ENCODE data around the gene NDUFB6.
"Not testable (repeated sequence)": the region's sequence is repeated elsewhere in the genome, so short reads cannot be mapped to it uniquely, and the experiment has no call there.

The NDUFB6 gene

DNA sequence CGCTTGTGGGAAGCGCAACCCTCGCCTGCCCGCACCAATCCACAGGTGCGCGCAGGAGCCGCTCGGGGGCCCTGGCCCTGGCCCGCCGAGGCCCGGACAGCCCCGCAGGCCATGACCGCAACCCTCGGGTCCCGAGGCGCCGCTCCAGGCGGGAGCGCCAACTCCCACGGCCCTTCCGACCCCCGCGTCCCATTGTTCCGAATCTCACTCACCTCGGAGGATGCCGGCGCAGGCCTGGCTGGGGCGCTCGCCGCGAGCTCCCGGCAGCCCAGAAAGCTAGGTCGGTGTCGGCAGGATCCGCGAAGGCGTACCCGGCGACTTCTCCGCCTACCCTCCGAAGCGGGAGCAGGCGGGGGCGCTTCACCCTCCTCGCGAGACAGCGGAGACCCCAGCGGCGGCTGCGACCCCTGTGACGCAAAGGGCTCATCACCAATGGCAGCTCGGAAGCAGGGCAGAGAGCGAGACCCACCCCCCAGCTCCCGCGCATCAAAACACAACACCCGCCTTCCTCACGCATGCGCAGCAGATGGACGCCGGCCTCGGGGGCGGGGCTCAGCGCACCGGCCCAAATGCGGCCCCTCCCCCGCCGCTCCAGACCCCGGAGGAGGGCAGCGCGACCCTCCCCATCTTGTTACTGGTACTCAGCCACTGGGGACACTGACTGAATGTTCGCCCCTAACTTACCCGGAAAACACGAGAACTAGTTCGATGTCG, 22.2 kb downstream of the NDUFB6 start:
- H3K27ac ChIP-seq (ENCODE audit: insufficient read depth, low read depth, low read length, poor library complexity, severe bottlenecking): peak overlapping the region; percentile 95
- no peaks in the 10 kb centered on the region for H3K4me1 ChIP-seq (ENCODE audit: control insufficient read depth, insufficient read depth, low read length)
- H3K9me3 ChIP-seq (ENCODE audit: control insufficient read depth, low read length): no peaks in the 10 kb centered on the region
- H3K4me3 ChIP-seq (ENCODE audit: insufficient read depth, low read depth, low read length): peak overlapping the region; percentile 80
- 0% methylated on average over 75 of the region's 75 CpGs for WGBS, 2 experiments
- H3K27me3 ChIP-seq (ENCODE audit: control insufficient read depth, insufficient read depth, low read length, poor library complexity, severe bottlenecking): no peaks in the 10 kb centered on the region
- H3K36me3 ChIP-seq (ENCODE audit: control insufficient read depth, insufficient read depth, low read length): no peaks in the 10 kb centered on the region

DNA sequence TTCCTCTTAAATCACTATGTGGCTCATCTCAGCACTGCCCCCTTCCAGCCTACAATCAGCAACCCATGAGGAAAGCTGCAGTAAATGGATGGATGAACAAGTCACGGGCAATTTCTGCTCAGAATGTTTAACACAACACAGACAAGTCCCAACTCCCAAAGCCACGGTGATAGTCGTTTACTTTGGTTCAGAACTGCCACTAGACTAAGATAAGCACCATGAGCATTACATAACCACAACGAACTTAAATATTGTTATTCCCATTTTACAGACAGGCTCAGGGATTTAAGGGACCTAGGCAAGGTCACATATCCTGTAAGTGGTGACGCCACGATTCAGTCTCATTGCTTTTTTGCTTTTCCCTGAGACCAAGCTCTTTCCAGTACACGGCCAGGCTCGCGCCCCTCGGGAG, 22.8 kb downstream of the NDUFB6 start:
- H3K4me1 ChIP-seq (ENCODE audit: control insufficient read depth, insufficient read depth, low read length): no peaks in the 10 kb centered on the region
- peak overlapping the region; percentile 89 for H3K27ac ChIP-seq (ENCODE audit: insufficient read depth, low read depth, low read length, poor library complexity, severe bottlenecking)
- 2 to 3% methylated on average over 10 of the region's 10 CpGs for WGBS, 2 experiments

DNA sequence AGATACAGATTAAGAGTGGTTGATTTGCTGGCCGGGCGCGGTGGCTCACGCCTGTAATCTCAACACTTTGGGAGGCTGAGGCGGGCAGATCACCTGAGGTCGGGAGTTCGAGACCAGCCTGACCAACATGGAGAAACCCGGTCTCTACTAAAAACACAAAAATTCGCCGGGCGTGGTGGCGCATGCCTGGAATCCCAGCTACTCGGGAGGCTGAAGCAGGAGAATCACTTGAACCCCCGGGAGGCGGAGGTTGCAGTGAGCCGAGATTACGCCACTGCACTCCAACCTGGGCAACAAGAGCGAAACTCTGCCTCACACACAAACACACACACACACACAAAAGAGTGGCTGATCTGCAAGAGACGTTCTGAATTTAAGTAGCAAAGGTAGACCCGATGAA, 24.7 kb downstream of the NDUFB6 start:
- not testable (repeated sequence) for H3K9me3 ChIP-seq (ENCODE audit: control insufficient read depth, low read length); H3K4me1 ChIP-seq (ENCODE audit: control insufficient read depth, insufficient read depth, low read length); H3K36me3 ChIP-seq (ENCODE audit: control insufficient read depth, insufficient read depth, low read length); H3K27ac ChIP-seq (ENCODE audit: insufficient read depth, low read depth, low read length, poor library complexity, severe bottlenecking); H3K27me3 ChIP-seq (ENCODE audit: control insufficient read depth, insufficient read depth, low read length, poor library complexity, severe bottlenecking); H3K4me3 ChIP-seq (ENCODE audit: insufficient read depth, low read depth, low read length)
- whole genome bisulfite sequencing, 2 experiments: 90 to 92% methylated on average over 20 of the region's 20 CpGs

More for the DNA sequence above, 22.8 kb downstream of the NDUFB6 start:
- Histone ChIP-seq H3K36me3 (ENCODE audit: control insufficient read depth, insufficient read depth, low read length) (no peaks in the 10 kb centered on the region), H3K4me3 (ENCODE audit: insufficient read depth, low read depth, low read length) (peak overlapping the region; percentile 80), H3K27me3 (ENCODE audit: control insufficient read depth, insufficient read depth, low read length, poor library complexity, severe bottlenecking) (no peaks in the 10 kb centered on the region), H3K9me3 (ENCODE audit: control insufficient read depth, low read length) (no peaks in the 10 kb centered on the region)

DNA sequence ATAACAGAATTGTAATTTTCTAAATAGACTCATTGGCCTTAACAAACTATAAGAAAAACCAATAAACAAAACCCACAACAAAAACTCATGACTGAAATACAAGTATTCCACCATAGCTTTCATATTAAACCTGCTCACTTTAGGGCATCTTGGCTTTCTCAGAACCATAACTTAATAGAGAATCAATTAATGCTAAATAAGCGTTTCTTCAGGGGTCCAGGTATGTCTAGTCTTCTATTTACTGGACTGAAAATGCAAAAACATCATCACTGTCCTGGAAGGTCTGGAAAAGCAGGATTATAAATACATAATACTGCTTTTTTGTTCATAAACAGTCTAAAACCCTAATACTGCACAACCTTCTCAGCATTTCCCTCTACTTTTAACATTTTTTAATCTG, 27.1 kb downstream of the NDUFB6 start:
- Histone ChIP-seq H3K36me3 (ENCODE audit: control insufficient read depth, insufficient read depth, low read length) (peaks cover 14% of the 10 kb centered on the region), H3K4me1 (ENCODE audit: control insufficient read depth, insufficient read depth, low read length) (no peaks in the 10 kb centered on the region), H3K27ac (ENCODE audit: insufficient read depth, low read depth, low read length, poor library complexity, severe bottlenecking) (no peak overlapping the region), H3K9me3 (ENCODE audit: control insufficient read depth, low read length) (no peaks in the 10 kb centered on the region), H3K4me3 (ENCODE audit: insufficient read depth, low read depth, low read length) (no peak overlapping the region), H3K27me3 (ENCODE audit: control insufficient read depth, insufficient read depth, low read length, poor library complexity, severe bottlenecking) (no peaks in the 10 kb centered on the region)
- 88 to 92% methylated on average over 1 of the region's 1 CpG for WGBS, 2 experiments

DNA sequence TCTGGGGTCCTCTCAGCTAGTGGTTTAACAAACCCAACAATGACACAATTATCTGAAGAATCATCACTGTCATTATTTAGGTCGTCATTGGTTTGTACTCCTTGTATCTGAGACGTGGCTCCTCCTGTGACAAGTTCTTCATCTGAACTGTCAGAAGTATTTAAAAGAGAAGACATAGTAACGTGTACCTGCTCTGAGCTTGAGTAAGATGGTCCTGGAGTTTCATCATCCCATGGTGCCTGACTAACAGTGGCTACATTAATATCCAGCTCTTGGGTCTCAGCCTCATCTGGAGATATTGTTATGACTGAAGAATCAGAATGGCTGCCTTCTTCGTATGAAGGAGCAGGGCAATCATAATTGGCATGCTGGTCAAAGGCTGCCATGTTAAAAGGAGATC, 29.9 kb downstream of the NDUFB6 start:
- H3K36me3 ChIP-seq (ENCODE audit: control insufficient read depth, insufficient read depth, low read length): peaks cover 18% of the 10 kb centered on the region
- WGBS, 2 experiments: 96% methylated on average over 4 of the region's 4 CpGs
- no peak overlapping the region for H3K4me3 ChIP-seq (ENCODE audit: insufficient read depth, low read depth, low read length)

DNA sequence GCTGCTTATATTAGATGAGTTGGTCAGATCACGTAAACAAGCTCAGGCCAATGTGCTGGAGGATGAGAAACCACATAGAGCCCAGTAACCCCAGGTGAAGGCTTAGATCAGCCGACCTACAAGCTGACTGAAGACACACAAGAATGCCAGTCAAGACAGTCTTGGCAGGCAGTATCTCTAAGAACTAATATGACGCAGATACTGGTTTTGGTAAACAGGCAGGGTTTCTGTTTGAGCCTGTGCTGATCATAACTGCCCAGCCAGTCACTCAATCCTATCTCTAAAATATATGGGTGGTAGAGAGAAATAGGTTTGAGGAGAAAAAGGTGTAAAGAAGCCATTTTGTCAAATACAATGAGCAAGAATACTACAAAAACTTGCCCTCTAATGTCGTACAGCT, 39.1 kb downstream of the NDUFB6 start:
- no peak overlapping the region for H3K4me3 ChIP-seq (ENCODE audit: insufficient read depth, low read depth, low read length)
- H3K4me1 ChIP-seq (ENCODE audit: control insufficient read depth, insufficient read depth, low read length): no peaks in the 10 kb centered on the region
- no peak overlapping the region for H3K27ac ChIP-seq (ENCODE audit: insufficient read depth, low read depth, low read length, poor library complexity, severe bottlenecking)
- H3K27me3 ChIP-seq (ENCODE audit: control insufficient read depth, insufficient read depth, low read length, poor library complexity, severe bottlenecking): no peaks in the 10 kb centered on the region
- no peaks in the 10 kb centered on the region for H3K36me3 ChIP-seq (ENCODE audit: control insufficient read depth, insufficient read depth, low read length)
- H3K9me3 ChIP-seq (ENCODE audit: control insufficient read depth, low read length): no peaks in the 10 kb centered on the region
- 94% methylated on average over 4 of the region's 4 CpGs for WGBS, 2 experiments

More for the DNA sequence above, 29.9 kb downstream of the NDUFB6 start:
- H3K27me3 ChIP-seq (ENCODE audit: control insufficient read depth, insufficient read depth, low read length, poor library complexity, severe bottlenecking): no peaks in the 10 kb centered on the region
- H3K4me1 ChIP-seq (ENCODE audit: control insufficient read depth, insufficient read depth, low read length): no peaks in the 10 kb centered on the region
- H3K27ac ChIP-seq (ENCODE audit: insufficient read depth, low read depth, low read length, poor library complexity, severe bottlenecking): no peak overlapping the region
- H3K9me3 ChIP-seq (ENCODE audit: control insufficient read depth, low read length): no peaks in the 10 kb centered on the region

DNA sequence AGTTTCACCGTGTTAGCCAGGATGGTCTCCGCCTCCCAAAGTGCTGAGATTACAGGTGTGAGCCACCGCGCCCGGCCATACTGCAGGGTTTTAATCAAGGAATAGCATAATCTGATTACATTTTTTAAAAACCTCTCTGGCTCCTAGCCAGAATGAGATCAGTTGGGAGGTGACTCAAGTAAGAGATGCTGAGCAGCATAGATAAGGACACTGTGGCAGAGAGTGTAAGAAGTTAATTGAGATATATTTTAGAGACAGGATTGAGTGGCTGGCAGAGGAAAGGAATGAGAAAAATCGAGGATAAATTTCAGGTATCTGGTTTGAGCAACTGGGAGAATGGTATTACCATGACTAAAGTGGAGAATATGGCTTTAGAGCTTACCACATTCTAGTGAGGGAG, 39.6 kb downstream of the NDUFB6 start:
- Histone ChIP-seq H3K9me3 (ENCODE audit: control insufficient read depth, low read length) (no peaks in the 10 kb centered on the region), H3K36me3 (ENCODE audit: control insufficient read depth, insufficient read depth, low read length) (no peaks in the 10 kb centered on the region), H3K4me3 (ENCODE audit: insufficient read depth, low read depth, low read length) (no peak overlapping the region), H3K4me1 (ENCODE audit: control insufficient read depth, insufficient read depth, low read length) (no peaks in the 10 kb centered on the region), H3K27ac (ENCODE audit: insufficient read depth, low read depth, low read length, poor library complexity, severe bottlenecking) (no peak overlapping the region), H3K27me3 (ENCODE audit: control insufficient read depth, insufficient read depth, low read length, poor library complexity, severe bottlenecking) (no peaks in the 10 kb centered on the region)
- 94 to 95% methylated on average over 6 of the region's 6 CpGs for WGBS, 2 experiments

DNA sequence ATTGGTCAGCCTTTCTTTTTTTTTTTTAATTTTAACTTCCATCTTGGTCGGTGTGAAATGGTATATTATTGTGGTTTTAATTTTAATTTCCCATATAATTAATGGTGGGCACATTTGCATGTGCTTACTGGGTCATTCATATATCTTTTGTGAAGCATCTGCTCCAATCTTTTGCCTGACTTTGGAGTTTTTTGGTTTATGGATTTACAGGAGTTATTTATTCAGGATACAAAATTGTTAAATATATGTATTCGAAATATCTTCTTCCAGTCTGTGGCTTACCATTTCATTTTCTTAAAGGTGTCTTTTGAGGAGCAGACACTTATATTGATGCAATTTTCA, 46.3 kb downstream of the NDUFB6 start:
- H3K4me1 ChIP-seq (ENCODE audit: control insufficient read depth, insufficient read depth, low read length): no peaks in the 10 kb centered on the region
- peak overlapping the region; percentile 53 for H3K4me3 ChIP-seq (ENCODE audit: insufficient read depth, low read depth, low read length)
- WGBS, 2 experiments: 0% methylated on average over 1 of the region's 2 CpGs; no CpG with 5 or more reads in 1 of the 2 experiments
- no peak overlapping the region for H3K27ac ChIP-seq (ENCODE audit: insufficient read depth, low read depth, low read length, poor library complexity, severe bottlenecking)
- H3K36me3 ChIP-seq (ENCODE audit: control insufficient read depth, insufficient read depth, low read length): no peaks in the 10 kb centered on the region
- H3K27me3 ChIP-seq (ENCODE audit: control insufficient read depth, insufficient read depth, low read length, poor library complexity, severe bottlenecking): no peaks in the 10 kb centered on the region
- H3K9me3 ChIP-seq (ENCODE audit: control insufficient read depth, low read length): no peaks in the 10 kb centered on the region

DNA sequence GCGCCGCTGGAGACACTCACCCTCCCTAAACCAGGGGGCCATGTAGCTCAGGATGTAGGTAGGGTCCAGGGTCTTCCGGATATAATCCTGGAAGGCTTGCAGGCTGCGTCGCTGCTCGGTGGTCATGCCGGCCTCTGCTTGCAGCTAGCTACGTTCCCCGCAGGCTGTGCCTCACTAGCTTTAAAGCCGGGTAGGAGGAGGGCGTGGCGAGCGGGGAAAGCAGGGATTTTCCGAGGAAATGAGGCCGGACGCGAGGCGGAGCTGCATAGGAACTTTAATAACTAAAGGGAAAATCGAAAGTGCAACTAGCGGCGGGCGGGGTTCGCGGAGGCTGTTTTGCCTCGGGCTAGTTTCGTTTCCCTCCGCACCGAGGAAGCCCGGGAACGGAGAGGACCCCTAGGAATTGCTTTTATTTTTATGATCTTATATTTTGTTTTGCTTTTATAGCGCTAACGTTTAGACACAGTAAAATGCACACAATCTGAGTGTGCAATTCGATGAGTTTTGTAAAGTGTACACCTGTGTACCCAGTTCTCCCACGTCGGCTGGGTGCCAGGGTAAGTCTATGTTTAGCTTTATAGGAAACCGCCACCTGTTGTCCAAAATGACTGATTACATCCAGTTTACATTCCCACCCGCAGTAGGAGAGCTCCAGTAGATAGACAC, 46.8 kb downstream of the NDUFB6 start, which contains the start of gene RIGI:
TSS of gene RIGI (minus strand) at position 156 of the 666 bp plus-strand sequence. CDS start at position 126, 30 bp downstream.
- 1% methylated on average over 35 to 37 of the region's 37 CpGs for WGBS, 2 experiments
- H3K9me3 ChIP-seq (ENCODE audit: control insufficient read depth, low read length): peaks cover 3% of the 10 kb centered on the region
- peak within 1 kb of the TSS; percentile 53 for H3K4me3 ChIP-seq (ENCODE audit: insufficient read depth, low read depth, low read length)
- H3K27me3 ChIP-seq (ENCODE audit: control insufficient read depth, insufficient read depth, low read length, poor library complexity, severe bottlenecking): no peaks in the 10 kb centered on the region
- H3K27ac ChIP-seq (ENCODE audit: insufficient read depth, low read depth, low read length, poor library complexity, severe bottlenecking): no peak within 1 kb of the TSS
- H3K36me3 ChIP-seq (ENCODE audit: control insufficient read depth, insufficient read depth, low read length): no peaks in the 10 kb centered on the region
- no peaks in the 10 kb centered on the region for H3K4me1 ChIP-seq (ENCODE audit: control insufficient read depth, insufficient read depth, low read length)

DNA sequence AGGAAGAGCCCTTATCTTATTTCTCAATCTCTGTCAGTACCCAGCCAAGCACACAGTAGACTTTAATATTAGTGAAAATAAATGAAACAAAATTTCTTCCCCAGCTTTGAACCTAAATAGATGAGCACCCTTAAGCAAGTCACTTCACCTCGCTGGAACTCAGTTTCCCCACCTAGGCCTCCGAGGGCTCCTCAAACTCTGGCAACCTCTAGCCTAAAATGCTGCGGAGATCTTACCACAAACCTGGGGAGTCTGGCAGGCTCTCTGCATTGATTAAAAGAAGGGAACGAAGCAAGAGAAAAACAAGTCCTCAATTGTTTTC, 47.3 kb downstream of the NDUFB6 start:
- no peaks in the 10 kb centered on the region for H3K4me1 ChIP-seq (ENCODE audit: control insufficient read depth, insufficient read depth, low read length)
- H3K27me3 ChIP-seq (ENCODE audit: control insufficient read depth, insufficient read depth, low read length, poor library complexity, severe bottlenecking): no peaks in the 10 kb centered on the region
- peaks cover 3% of the 10 kb centered on the region for H3K9me3 ChIP-seq (ENCODE audit: control insufficient read depth, low read length)
- H3K27ac ChIP-seq (ENCODE audit: insufficient read depth, low read depth, low read length, poor library complexity, severe bottlenecking): no peak overlapping the region
- 26 to 31% methylated on average over 4 of the region's 4 CpGs for WGBS, 2 experiments
- no peaks in the 10 kb centered on the region for H3K36me3 ChIP-seq (ENCODE audit: control insufficient read depth, insufficient read depth, low read length)
- peak overlapping the region; percentile 53 for H3K4me3 ChIP-seq (ENCODE audit: insufficient read depth, low read depth, low read length)
